GM12878 (cell line): ENCODE measurements around the gene DHX34. TPM values are rescaled to one million over a fixed set of nuclear protein-coding genes. Genes with fewer than 3 reads are reported as not detected.

ENCODE experiments used
- ATAC-seq: fragments of 200-7000 bp; cut with Tn5 transposase; 3 replicates; pipeline ENCODE4 v1.9.1; 2020; ENCODE audit warnings: mild to moderate bottlenecking, moderate library complexity
- BruUV-seq: library from RNA; stranded (reverse); fragments of 400-500 nt; replicated peaks from 2 replicates; lab custom pipeline; 2021; lab: Mats Ljungman, UMichigan
- CTCF ChIA-PET: fragments of 300-600 bp; sonication (Branson Sonifier 250); formaldehyde crosslinking; extraction: SDS; loops from one replicate; lab custom pipeline; 2021; ENCODE audit warnings: inconsistent platforms; lab: Yijun Ruan, JAX
- POLR2A ChIA-PET: fragments of 350-600 bp; formaldehyde crosslinking; extraction: SDS; loops from one replicate; lab custom pipeline; 2021; ENCODE audit warnings: inconsistent platforms; lab: Charles Lee
- RAD21 ChIA-PET: fragments of 300-600 bp; sonication (Branson Sonifier 250); formaldehyde crosslinking; loops from one replicate; lab custom pipeline; 2023; ENCODE audit warnings: antibody characterized with exemption; ENCODE audit not compliant: unreplicated experiment; lab: Charles Lee
- SMC1A ChIA-PET: fragments of 300-600 bp; sonication (Branson Sonifier 250); formaldehyde crosslinking; loops from one replicate; lab custom pipeline; 2023; ENCODE audit not compliant: unreplicated experiment, uncharacterized antibody; lab: Charles Lee
- DNase-seq: peaks from one replicate; pipeline ENCODE4 v3.0.0-alpha.2; 2011; ENCODE audit warnings: low read depth, low spot score
- FAIRE-seq: peaks from 3 replicates; lab custom pipeline; 2011; peaks lifted over from hg19 to GRCh38; lab: Jason Lieb, UNC
- H2AFZ ChIP-seq: 2 replicates; pipeline ENCODE4 v1.6.0; 2011; ENCODE audit warnings: low read depth, low read length, control low read depth; ENCODE audit not compliant: control insufficient read depth
- H3K27ac ChIP-seq: 2 replicates; pipeline ENCODE4 v1.5.1; 2011; ENCODE audit warnings: control low read depth; ENCODE audit not compliant: control insufficient read depth, insufficient read depth
- H3K27me3 ChIP-seq, 2 experiments: replicated peaks in 1 of 2; 2 replicates each; pipeline versions ENCODE4 v1.6.0 to v1.6.1; 2011; ENCODE audit warnings: low read length in 1 of 2; ENCODE audit not compliant: control insufficient read depth in 2 of 2, insufficient read depth in 2 of 2
- H3K36me3 ChIP-seq, 2 experiments: 2 replicates each; pipeline ENCODE4 v1.5.1; 2011; ENCODE audit warnings: low read length in 1 of 2; ENCODE audit not compliant: control insufficient read depth in 2 of 2, insufficient read depth in 2 of 2
- H3K4me1 ChIP-seq: 2 replicates; pipeline ENCODE4 v1.6.1; 2011; ENCODE audit warnings: mild to moderate bottlenecking, low read length, moderate library complexity, mixed read lengths; ENCODE audit not compliant: control insufficient read depth, insufficient read depth
- H3K4me2 ChIP-seq: 2 replicates; pipeline ENCODE4 v1.6.0; 2011; ENCODE audit warnings: control low read depth; ENCODE audit not compliant: control insufficient read depth, insufficient read depth
- H3K4me3 ChIP-seq: fragments of 200-600 bp; sonication (generic); 2 replicates; pipeline ENCODE4 v1.5.1; 2016
- H3K79me2 ChIP-seq: 2 replicates; pipeline ENCODE4 v1.6.0; 2011; ENCODE audit warnings: low read length; ENCODE audit not compliant: control insufficient read depth, insufficient read depth
- H3K9ac ChIP-seq: 2 replicates; pipeline ENCODE4 v1.8.0; 2011; ENCODE audit warnings: low read length, control low read depth, mixed read lengths; ENCODE audit not compliant: control insufficient read depth, insufficient read depth
- H3K9me3 ChIP-seq: replicated peaks from 3 replicates; pipeline ENCODE4 v1.5.1; 2011; ENCODE audit warnings: mild to moderate bottlenecking, low read length; ENCODE audit not compliant: control insufficient read depth, insufficient read depth
- H4K20me1 ChIP-seq: 2 replicates; pipeline ENCODE4 v1.6.0; 2011; ENCODE audit not compliant: control insufficient read depth, insufficient read depth
- CHD2 ChIP-seq: IDR thresholded peaks from 2 replicates; pipeline ENCODE4 v1.6.1; 2011; ENCODE audit warnings: low read depth, low read length, improper control_type of control experiment, borderline replicate concordance
- CREB1 ChIP-seq: IDR thresholded peaks from 2 replicates; pipeline ENCODE4 v1.6.1; 2012; ENCODE audit warnings: low read depth, mild to moderate bottlenecking, inconsistent platforms
- ESRRA ChIP-seq: IDR thresholded peaks from 2 replicates; pipeline ENCODE4 v1.6.1; 2012; ENCODE audit warnings: mild to moderate bottlenecking, low read length, improper control_type of control experiment
- YBX1 ChIP-seq: fragments of 450-650 bp; IDR thresholded peaks from 2 replicates; pipeline ENCODE4 v1.6.1; 2016; ENCODE audit warnings: antibody characterized with exemption
- whole genome bisulfite sequencing: methylation state at CpG from one replicate; pipeline ENCODE4 v1.1.6; 2016; ENCODE audit warnings: low lambda C conversion rate; ENCODE audit not compliant: insufficient replicate concordance, insufficient coverage; ENCODE audit errors: missing lambda C conversion rate; 5-methylcytosine and 5-hydroxymethylcytosine counted together
- in situ Hi-C: fragments of 300-500 bp; cut with MboI; formaldehyde crosslinking; loops from 9 replicates; pipeline ENCODE4 v1.14.3; 2018; ENCODE audit warnings: mixed read lengths
- intact Hi-C: fragments of 100-400 bp; cut with micrococcal nuclease; formaldehyde crosslinking; loops from one replicate; pipeline ENCODE4 v1.14.2; 2022; ENCODE audit not compliant: unreplicated experiment
- polyA plus RNA-seq, 11 experiments: library from polyadenylated mRNA; depleted of rRNA in 4 of 11; unstranded in 6 of 11; stranded (reverse) in 5 of 11; fragments of >200 nt; fragmentation: Nextera tagmentation in 4 of 11; fragmentation: Illumina TruSeq in 1 of 11; extraction: Ambion mirVana in 4 of 11; extraction: Trizol in 1 of 11; gene quantifications; 1 replicate in 1 of 11; 2 replicates in 10 of 11; pipeline versions ENCODE4 v1.2.1 to v1.2.3, GENCODE V29; 2011 to 2016; ENCODE audit warnings: inconsistent platforms in 2 of 11, missing spikeins in 2 of 11, low read depth in 1 of 11
- total RNA-seq, 4 experiments: library from RNA; depleted of rRNA in 3 of 4; stranded (reverse); fragments of >200 nt in 3 of 4; fragmentation: Illumina TruSeq in 1 of 4; extraction: Trizol in 1 of 4; gene quantifications; 2 replicates each; pipeline versions ENCODE4 v1.2.1 to v1.2.3, GENCODE V29; 2013 to 2021
- TF ChIP-seq, protein P1 (sequence below): fragments of 450-650 bp; IDR thresholded peaks from 2 replicates; pipeline ENCODE4 v1.6.1; 2016; ENCODE audit warnings: mild to moderate bottlenecking

The DHX34 gene
- total and polyA plus RNA-seq, 10 of the 15 experiments (the other 5 are each of a cell fraction or from before 2014, with no cell fraction given), result 0.19 to 16.9 (median 10.5) TPM

DNA sequence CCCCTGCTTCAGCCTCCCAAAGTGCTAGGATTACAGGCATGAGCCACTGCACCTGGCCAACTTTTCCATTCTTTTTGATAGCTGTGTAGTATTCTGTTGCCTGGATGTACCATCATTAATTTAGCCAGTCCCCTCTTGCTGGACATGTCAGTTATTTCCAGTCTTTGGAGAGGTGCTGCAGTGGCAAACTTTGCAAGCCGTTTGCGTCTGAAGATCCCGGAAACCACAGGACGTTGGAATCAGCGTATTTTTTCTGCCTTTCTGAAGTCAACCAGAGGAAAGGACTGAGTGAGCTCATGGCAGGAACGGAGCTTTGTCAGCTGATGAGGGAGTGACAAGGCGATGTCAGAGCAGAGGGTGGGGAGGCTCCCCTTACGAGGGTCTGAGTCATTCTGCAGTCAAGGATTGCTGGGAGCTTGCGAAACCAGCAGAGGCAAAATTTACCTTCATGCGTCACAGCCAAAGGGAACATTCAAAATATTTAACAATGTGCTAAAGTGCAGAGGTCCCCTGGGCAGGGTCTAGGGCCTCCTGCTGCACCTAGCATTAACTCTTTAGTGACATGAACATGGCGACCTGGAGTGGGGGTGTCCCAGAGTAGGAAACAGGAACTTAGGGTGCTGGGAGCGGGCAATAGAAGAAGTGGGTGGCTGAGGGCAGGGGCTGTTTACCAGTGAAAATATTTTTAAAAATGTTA, 33.8 kb upstream of the DHX34 start:
- DNase-seq (no peak), FAIRE-seq (no peak), ATAC-seq (peak; percentile 82)
- RAD21 ChIA-PET, result no interaction called here
- BruUV-seq, result no TSS peak
- Histone ChIP-seq H3K27me3 (no peaks in the 10 kb centered on the region), H3K4me1 (no peaks in the 10 kb centered on the region), H3K27ac (no peak overlapping the region), H3K9me3 (no peaks in the 10 kb centered on the region; the same call in 2 of the 3 replicates), H3K36me3 (no peaks in the 10 kb centered on the region), H2AFZ (no peak overlapping the region), H3K9ac (no peak overlapping the region), H3K79me2 (no peaks in the 10 kb centered on the region), H3K4me2 (no peak overlapping the region), H3K4me3 (no peak overlapping the region), H4K20me1 (no peaks in the 10 kb centered on the region)
- TF ChIP-seq, protein P1, sequence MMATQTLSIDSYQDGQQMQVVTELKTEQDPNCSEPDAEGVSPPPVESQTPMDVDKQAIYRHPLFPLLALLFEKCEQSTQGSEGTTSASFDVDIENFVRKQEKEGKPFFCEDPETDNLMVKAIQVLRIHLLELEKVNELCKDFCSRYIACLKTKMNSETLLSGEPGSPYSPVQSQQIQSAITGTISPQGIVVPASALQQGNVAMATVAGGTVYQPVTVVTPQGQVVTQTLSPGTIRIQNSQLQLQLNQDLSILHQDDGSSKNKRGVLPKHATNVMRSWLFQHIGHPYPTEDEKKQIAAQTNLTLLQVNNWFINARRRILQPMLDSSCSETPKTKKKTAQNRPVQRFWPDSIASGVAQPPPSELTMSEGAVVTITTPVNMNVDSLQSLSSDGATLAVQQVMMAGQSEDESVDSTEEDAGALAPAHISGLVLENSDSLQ, result peak; percentile 34; the same call in 1 of the 2 replicates
- TF ChIP-seq CHD2 (no peak), CREB1 (0 out of 2 replicates have a peak, but pooled peaks have one; percentile 30), YBX1 (no peak), ESRRA (no peak)
- intact Hi-C loops, result no loop called here
- in situ Hi-C loops, result no loop called here
- WGBS, result 47% methylated on average over 12 of the region's 12 CpGs
- CTCF ChIA-PET, result interaction anchor here (1.5 to 4.3 kb wide), 3 partner anchors 10 to 34 kb away, joined by 5 to 20 read pairs (median 10); partner anchors contain the start of gene DHX34
- SMC1A ChIA-PET, result interaction anchor here (1.1 kb wide), 1 partner anchor 76 kb away, joined by 3 read pairs; no protein-coding TSS in a partner anchor
- POLR2A ChIA-PET, result interaction anchor here (0.6 kb wide), 1 partner anchor 775 kb away, joined by 3 read pairs; no protein-coding TSS in a partner anchor
